ENCODE data around the gene TMEM196.
A peak's percentile ranks its signal among the peaks of the same experiment; 100 is the strongest.

The TMEM196 gene

GRCh38 chr7:19772841-19773760 lies at the start of gene TMEM196:
TSS of gene TMEM196 (minus strand) at chr7:19773617. CDS start at chr7:19772696, 921 bp downstream.
- no peak for DNase-seq
- in situ Hi-C loops (cut with MboI; ENCODE audit: low pct_unique_long_range_greater_than_20kb, low sequenced_read_pairs), result loop anchor here (25.0 kb wide), 1 partner anchor 839 kb away; the partner anchor contains the start of gene ABCB5

- in situ Hi-C loops (cut with MboI; ENCODE audit: low pct_unique_long_range_greater_than_20kb, low sequenced_read_pairs), result no loop called here
- no peak for DNase-seq
Measured at GRCh38 chr7:19816128-19816527, 42.7 kb upstream of the TMEM196 start.

GRCh38 chr7:19815546-19815945 lies 42.1 kb upstream of the TMEM196 start:
- DNase-seq, result no peak

GRCh38 chr7:19814776-19815175 lies 41.4 kb upstream of the TMEM196 start:
- in situ Hi-C loops (cut with MboI; ENCODE audit: low pct_unique_long_range_greater_than_20kb, low sequenced_read_pairs), result no loop called here
- DNase-seq, result no peak

More at GRCh38 chr7:19815546-19815945, 42.1 kb upstream of the TMEM196 start:
- in situ Hi-C loops (cut with MboI; ENCODE audit: low pct_unique_long_range_greater_than_20kb, low sequenced_read_pairs), result no loop called here

GRCh38 chr7:19811386-19811785 lies 38.0 kb upstream of the TMEM196 start:
- DNase-seq, result no peak
- in situ Hi-C loops (cut with MboI; ENCODE audit: low pct_unique_long_range_greater_than_20kb, low sequenced_read_pairs), result no loop called here

GRCh38 chr7:19798986-19799385 lies 25.6 kb upstream of the TMEM196 start:
- in situ Hi-C loops (cut with MboI; ENCODE audit: low pct_unique_long_range_greater_than_20kb, low sequenced_read_pairs), result no loop called here
- no peak for DNase-seq

GRCh38 chr7:19783541-19783940 lies 10.1 kb upstream of the TMEM196 start:
- in situ Hi-C loops (cut with MboI; ENCODE audit: low pct_unique_long_range_greater_than_20kb, low sequenced_read_pairs), result no loop called here

GRCh38 chr7:19776981-19777380 lies 3.6 kb upstream of the TMEM196 start:
- in situ Hi-C loops (cut with MboI; ENCODE audit: low pct_unique_long_range_greater_than_20kb, low sequenced_read_pairs), result no loop called here
- DNase-seq, result no peak

More at GRCh38 chr7:19783541-19783940, 10.1 kb upstream of the TMEM196 start:
- no peak for DNase-seq

- in situ Hi-C loops (cut with MboI; ENCODE audit: low pct_unique_long_range_greater_than_20kb, low sequenced_read_pairs), result no loop called here
- no peak for DNase-seq
Measured at GRCh38 chr7:19775578-19775977, 2.2 kb upstream of the TMEM196 start.

- no peak for DNase-seq
Measured at GRCh38 chr7:19772306-19772705, 1.1 kb downstream of the TMEM196 start.

GRCh38 chr7:19762631-19763030 lies 10.8 kb downstream of the TMEM196 start:
- in situ Hi-C loops (cut with MboI; ENCODE audit: low pct_unique_long_range_greater_than_20kb, low sequenced_read_pairs), result loop anchor here (25.0 kb wide), 1 partner anchor 850 kb away; the partner anchor contains the start of gene ABCB5
- no peak for DNase-seq

More at GRCh38 chr7:19772306-19772705, 1.1 kb downstream of the TMEM196 start:
- in situ Hi-C loops (cut with MboI; ENCODE audit: low pct_unique_long_range_greater_than_20kb, low sequenced_read_pairs), result loop anchor here (25.0 kb wide), 1 partner anchor 840 kb away; the partner anchor contains the start of gene ABCB5

GRCh38 chr7:19754521-19755116 lies 18.8 kb downstream of the TMEM196 start:
- in situ Hi-C loops (cut with MboI; ENCODE audit: low pct_unique_long_range_greater_than_20kb, low sequenced_read_pairs), result loop anchor here (25.0 kb wide), 1 partner anchor 858 kb away; the partner anchor contains the start of gene ABCB5
- peak; percentile 88 for DNase-seq

GRCh38 chr7:19752020-19752419 lies 21.4 kb downstream of the TMEM196 start:
- no peak for DNase-seq
- in situ Hi-C loops (cut with MboI; ENCODE audit: low pct_unique_long_range_greater_than_20kb, low sequenced_read_pairs), result loop anchor here (25.0 kb wide), 1 partner anchor 860 kb away; the partner anchor contains the start of gene ABCB5

GRCh38 chr7:19749658-19750057 lies 23.8 kb downstream of the TMEM196 start:
- no peak for DNase-seq
- in situ Hi-C loops (cut with MboI; ENCODE audit: low pct_unique_long_range_greater_than_20kb, low sequenced_read_pairs), result loop anchor here (25.0 kb wide), 1 partner anchor 863 kb away; the partner anchor contains the start of gene ABCB5

GRCh38 chr7:19747740-19748339 lies 25.6 kb downstream of the TMEM196 start:
- DNase-seq, result peak; percentile 18
- in situ Hi-C loops (cut with MboI; ENCODE audit: low pct_unique_long_range_greater_than_20kb, low sequenced_read_pairs), result no loop called here

- DNase-seq, result no peak
- in situ Hi-C loops (cut with MboI; ENCODE audit: low pct_unique_long_range_greater_than_20kb, low sequenced_read_pairs), result no loop called here
Measured at GRCh38 chr7:19744075-19744474, 29.3 kb downstream of the TMEM196 start.

GRCh38 chr7:19728716-19729115 lies 44.7 kb downstream of the TMEM196 start:
- in situ Hi-C loops (cut with MboI; ENCODE audit: low pct_unique_long_range_greater_than_20kb, low sequenced_read_pairs), result no loop called here
- DNase-seq, result no peak

- DNase-seq, result no peak
- in situ Hi-C loops (cut with MboI; ENCODE audit: low pct_unique_long_range_greater_than_20kb, low sequenced_read_pairs), result no loop called here
Measured at GRCh38 chr7:19725770-19726169, 47.6 kb downstream of the TMEM196 start.

GRCh38 chr7:19715499-19715898 lies 57.9 kb downstream of the TMEM196 start:
- DNase-seq, result no peak
- in situ Hi-C loops (cut with MboI; ENCODE audit: low pct_unique_long_range_greater_than_20kb, low sequenced_read_pairs), result no loop called here

Data from KBM-7 (cell line).